HG03439 (cell line): ENCODE data around the gene ADCYAP1.
"Not testable (repeated sequence)": the region's sequence is repeated elsewhere in the genome, so short reads cannot be mapped to it uniquely, and the experiment has no call there.

Experiments
- ATAC-seq: cut with Tn5 transposase; IDR thresholded peaks from one replicate; pipeline ENCODE4 v1.9.1; 2021; ENCODE audit warnings: mild to moderate bottlenecking, moderate library complexity; ENCODE audit not compliant: unreplicated experiment

Gene ADCYAP1

DNA sequence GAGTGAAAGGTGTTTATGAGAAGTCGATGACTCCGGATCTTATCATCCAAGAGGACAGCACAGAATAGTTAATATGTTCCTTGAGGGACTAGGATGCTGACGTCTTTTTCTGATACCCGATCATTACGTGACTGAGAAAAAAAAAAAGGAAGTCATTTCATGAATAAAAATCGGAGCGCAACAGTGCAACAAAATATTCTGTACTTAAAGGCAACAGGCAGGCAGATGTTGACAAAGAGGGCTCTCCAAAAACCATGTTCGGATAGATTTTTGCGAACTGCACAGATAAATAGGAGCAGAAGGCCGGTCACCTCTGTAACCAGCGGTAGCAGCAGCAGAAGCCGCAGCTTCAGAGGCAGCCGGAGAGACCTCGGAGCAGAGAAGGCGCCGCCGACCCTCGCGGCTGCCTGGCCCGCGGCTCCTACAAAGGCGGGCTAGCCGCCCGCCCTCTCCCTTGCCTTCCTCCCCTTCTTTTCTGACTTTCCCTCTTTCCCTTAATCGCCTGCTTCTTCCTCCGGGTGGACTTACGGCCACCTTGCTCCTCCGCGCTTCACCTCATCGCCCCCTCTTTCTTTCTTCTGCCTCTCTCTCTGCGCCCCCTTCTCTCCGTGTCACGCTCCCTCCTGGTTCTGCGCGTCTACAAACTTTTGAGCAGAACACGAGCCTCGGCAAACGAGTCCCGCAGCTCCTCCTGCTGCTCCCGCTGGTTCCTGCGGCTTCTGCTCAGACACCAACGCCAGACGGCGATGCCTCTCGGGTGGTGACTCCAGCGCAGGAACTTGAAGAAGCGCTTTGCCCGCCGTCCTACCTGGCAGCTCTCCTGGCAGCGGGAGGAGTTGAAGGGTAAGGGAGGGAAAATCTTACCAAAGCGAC is at the start of gene ADCYAP1:
TSS of gene ADCYAP1 (plus strand) at position 654 of the 873 bp plus-strand sequence. CDS start 516 bp downstream, outside the sequence.
- ATAC-seq = no peak

DNA sequence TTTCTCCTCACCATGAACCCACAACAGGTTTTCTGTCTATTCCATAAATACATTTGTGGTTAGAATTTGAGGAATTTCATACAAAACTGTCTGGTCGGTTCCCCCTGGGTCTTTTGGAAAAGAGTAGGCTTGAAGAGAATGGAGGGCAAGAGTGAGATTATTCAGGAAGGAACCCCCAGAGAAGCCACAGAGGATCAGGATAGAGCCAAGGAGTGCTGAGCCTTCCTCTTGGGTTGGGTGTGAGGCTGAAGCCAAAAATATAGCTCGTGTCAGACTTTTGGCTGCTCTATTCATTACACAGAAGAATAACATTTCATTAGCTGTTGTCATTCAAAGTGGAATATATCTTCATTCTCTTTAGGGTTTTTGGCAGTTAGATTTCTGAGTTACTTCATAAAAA is 46.7 kb upstream of the ADCYAP1 start:
- no peak for ATAC-seq

DNA sequence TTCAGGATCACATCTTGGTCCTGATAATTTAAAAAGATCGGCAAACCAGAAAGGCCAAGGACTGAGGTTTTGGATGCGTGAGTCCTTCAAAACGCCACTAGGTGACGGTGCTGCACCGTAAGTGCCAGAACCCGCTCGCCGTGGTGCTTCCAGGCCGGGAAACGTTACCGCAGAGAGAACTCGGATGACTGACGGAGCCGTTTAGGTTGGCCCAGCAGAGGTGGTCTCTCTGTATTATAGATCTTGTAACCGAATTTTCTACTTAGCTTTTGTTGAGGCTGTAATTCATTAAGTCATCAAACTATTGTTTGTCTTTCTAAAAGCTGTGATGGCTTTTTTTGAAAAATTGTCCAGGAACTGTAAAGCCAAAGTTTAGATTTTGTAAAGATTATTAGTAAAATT is 39.8 kb upstream of the ADCYAP1 start:
- peak; percentile 80 for ATAC-seq

DNA sequence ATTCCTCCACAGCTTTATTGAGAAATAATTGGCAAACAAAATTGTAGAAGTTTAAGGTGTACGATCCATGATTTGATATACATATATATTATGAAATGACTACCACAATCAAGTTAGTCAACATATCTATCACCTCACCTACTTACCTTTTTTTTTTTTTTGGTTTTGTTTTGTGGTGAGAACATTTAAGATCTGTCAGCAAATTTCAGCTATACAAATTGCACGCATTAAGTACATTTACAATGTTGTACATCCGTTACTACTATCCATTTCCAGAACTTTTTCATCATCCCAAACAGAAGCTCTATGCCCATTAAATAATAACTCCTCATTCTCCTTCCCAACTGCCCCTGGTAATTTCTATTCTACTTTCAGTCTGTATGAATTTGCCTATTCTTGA is 37.4 kb upstream of the ADCYAP1 start:
- ATAC-seq = no peak

DNA sequence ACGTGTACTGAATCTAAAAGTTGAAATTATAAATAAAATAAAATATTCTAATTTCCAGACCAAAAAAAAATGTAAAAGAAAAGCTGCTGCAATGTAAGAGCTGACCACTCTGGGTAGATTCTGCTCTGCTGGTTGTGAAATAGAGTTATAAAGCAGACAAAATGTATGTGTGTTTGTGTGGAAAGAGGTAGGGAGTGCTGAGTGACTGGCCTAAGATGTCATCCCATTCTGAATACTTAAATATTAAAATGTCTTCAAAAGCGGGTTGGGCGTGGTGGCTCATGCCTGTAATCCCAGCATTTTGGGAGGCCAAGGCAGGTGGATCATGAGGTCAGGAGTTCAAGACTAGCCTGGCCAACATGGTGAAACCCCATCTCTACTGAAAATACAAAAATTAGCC is 31.2 kb upstream of the ADCYAP1 start:
- ATAC-seq = not testable (repeated sequence)

DNA sequence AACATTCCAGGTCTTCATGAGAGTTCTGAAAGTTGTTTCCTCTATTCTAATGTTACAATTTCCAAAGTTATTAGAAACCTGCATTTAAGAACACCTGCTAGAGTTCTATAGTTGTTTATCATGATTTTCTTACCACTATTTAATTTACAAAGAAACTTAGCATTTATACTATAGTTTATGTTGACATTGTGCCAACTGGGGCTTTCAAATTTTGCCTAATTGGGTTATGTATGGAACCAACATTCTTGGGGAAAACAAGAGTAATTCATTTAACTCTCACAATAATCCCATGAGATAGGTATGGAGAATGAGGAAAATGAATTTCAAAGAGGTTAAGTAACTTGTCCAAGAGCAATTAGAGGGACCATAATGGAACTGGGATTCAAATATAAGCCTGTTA is 28.8 kb upstream of the ADCYAP1 start:
- ATAC-seq = no peak

GRCh38 chr18:877238-877637 is 27.4 kb upstream of the ADCYAP1 start:
- no peak for ATAC-seq

DNA sequence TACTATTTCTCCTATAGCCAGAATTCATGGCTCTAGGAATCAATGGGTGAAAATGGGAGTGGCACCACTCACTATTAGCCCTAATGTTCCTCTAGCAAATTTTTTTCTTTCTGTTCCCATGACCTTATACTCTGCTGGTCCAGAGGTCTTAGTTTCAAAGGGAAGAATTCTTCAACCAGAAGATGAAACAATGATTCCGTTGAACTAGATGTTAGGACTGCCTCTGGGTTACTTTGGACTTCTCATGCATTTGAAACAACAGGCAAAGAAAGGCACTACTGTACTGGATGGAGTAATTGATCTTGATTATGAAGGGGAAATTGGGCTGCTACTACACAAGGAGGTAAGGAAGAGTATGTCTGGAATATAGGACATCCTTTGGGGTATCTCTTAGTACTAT is 18.6 kb upstream of the ADCYAP1 start:
- ATAC-seq = no peak

DNA sequence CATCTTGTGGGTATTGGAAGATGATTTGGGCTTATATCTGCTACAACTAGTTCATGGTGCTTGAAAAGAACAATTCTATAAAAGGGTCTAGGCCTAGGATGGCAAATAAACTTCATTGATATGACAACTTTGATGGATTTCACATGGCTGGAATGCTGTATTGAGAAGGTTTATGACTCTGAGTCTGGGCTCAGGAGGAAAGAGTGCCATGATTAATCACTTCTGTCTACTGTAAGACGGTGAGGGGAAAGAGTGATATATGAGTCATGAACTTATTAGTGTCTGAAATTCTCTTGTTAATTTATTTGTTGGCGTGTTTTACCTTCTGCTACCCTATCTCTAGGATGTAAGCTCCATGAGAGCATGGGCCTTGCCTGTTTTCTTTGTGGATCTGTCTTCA is 17.0 kb upstream of the ADCYAP1 start:
- ATAC-seq = no peak

- ATAC-seq = no peak
These were observed 12.4 kb upstream of the ADCYAP1 start for GRCh38 chr18:892316-892715.

DNA sequence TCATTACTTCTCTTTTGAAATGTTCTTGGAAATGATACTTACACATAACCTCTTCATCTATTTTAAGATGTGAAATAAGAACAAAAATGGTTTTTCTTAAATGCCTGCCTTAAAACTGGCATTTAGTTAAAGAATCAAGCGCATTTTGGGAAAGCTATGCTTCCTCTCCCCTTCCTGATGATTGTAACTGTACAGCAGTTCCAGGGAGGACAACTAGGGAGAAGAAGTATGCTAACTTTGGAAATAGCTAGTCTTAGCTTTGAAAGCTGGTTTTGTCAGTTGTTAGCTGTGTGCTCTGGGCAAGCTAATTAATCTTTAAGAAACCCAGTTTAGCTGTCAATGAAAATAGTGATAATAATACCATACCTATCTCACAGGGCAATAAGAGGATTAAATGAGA is 8.4 kb upstream of the ADCYAP1 start:
- ATAC-seq = no peak

DNA sequence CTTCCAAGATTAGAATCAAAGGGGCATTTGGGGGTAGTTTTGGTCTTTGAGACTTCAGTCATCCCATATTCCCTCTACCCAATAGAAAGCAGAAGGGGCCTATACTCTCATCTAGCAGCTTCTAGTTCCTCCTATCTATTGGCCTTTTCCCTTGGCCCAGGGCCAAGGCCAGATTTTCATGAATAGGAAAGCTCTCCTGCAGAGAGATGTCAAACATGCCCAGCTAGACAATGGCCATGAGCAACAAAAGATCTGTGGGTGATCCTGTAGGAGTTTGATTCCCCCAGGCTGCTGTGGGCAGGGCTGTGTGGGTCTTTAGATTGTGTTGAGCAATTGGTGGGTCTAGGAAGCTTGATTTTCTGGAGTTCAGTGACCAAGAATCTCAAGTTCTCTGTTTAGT is 2.9 kb upstream of the ADCYAP1 start:
- no peak for ATAC-seq

DNA sequence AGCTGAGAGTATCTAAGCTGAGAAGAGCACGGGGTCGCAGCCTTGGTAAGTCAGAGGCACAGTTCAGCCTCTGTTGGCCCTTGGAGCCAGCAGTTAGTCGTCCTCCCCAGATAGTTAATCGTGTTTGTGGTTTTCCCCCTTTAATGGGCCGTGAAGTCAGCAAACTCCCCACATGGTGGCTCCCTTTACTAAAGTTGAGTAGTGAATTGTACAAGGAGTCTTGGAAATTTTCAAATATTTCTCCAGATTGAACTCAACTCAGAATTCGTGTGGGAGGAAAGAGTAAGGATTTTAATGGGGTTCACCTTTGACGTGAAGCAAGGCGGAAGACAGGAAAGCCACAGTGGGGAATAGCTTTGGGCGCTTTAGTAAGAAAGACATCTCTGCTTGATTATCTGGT is 2.4 kb upstream of the ADCYAP1 start:
- ATAC-seq = no peak

DNA sequence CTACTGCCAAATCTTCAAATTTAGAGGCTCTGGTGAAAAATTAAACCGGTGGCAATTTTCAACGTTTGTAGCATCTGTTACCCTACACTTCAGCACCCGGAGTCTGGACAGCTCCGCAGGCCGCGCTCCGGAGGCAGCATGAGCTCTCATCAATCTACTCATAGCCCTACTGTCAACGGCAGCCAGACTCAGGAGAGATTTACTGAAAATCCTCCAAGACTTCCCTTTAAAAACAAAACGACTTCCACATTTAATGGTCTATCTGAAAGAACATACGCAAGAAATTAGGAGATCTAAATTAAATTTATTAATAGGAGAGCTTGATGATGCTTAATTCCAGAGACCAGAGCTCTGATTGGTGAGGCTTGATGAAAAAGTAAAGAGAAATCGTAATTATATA is 970 bp upstream of the ADCYAP1 start:
- ATAC-seq = no peak

DNA sequence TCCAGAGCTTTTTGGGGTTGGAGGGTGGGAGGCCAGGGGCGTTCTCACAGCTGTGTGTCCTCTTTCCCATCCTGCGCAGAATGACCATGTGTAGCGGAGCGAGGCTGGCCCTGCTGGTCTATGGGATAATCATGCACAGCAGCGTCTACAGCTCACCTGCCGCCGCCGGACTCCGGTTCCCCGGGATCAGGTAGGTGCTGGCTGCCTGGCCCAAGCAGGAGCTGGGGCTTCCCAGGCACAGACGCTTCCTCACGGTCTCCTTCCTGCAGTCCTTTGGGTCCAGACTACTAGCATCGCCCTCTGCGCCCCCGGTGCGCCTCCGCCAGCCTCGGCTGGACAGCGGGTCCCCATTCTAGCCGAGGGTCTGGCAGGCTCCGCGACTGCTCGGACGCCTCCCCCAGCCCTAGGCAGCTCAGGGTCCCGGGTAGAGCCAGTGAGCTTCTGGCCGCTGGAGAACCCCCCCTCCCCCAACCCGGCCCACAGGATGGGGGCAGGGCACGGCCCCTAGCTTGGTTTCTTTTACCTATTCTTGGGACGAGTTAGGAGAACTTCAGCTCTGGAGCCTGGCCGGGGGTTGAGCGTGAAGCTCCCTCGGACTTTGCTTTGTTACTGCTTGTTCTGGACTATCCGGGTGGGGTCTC is 756 bp downstream of the ADCYAP1 start:
- ATAC-seq = no peak

- no peak for ATAC-seq
These were observed 1.3 kb downstream of the ADCYAP1 start for GRCh38 chr18:905948-906415.

DNA sequence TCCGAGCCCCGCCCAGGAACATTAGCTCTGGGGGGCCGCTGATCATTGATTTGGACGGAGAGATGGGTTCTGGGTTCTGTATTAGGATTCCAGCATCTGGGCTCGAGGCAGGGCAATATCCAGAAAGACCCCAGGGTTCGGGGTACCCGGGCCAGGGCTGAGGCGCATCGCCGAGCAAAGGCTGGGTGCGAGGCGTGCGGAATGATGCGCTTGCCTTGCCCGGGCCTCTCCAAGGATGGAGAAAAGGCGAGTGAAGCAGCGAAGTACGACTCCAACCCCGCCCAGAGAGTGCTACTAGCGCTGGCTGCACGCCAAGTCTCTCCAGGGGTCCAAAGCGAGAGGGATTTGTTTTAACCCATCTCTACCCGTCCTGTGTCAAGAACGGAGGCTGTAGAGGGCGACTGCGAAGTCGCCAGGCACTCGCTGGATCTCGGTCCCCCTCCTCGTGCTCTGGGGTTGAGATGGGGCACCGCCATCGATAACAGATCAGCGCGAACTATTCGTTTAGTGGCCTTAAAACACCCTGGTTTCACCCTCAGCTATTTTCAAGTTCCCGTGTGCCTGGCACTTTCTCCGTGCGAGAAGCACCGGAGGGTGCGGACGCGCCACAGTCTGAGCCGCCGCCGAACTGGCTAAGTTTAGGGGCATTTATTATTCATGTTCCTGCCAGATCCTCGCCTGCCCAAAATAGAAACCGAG is 1.9 kb downstream of the ADCYAP1 start:
- no peak for ATAC-seq

GRCh38 chr18:907115-907884 is 2.6 kb downstream of the ADCYAP1 start:
- ATAC-seq = no peak

DNA sequence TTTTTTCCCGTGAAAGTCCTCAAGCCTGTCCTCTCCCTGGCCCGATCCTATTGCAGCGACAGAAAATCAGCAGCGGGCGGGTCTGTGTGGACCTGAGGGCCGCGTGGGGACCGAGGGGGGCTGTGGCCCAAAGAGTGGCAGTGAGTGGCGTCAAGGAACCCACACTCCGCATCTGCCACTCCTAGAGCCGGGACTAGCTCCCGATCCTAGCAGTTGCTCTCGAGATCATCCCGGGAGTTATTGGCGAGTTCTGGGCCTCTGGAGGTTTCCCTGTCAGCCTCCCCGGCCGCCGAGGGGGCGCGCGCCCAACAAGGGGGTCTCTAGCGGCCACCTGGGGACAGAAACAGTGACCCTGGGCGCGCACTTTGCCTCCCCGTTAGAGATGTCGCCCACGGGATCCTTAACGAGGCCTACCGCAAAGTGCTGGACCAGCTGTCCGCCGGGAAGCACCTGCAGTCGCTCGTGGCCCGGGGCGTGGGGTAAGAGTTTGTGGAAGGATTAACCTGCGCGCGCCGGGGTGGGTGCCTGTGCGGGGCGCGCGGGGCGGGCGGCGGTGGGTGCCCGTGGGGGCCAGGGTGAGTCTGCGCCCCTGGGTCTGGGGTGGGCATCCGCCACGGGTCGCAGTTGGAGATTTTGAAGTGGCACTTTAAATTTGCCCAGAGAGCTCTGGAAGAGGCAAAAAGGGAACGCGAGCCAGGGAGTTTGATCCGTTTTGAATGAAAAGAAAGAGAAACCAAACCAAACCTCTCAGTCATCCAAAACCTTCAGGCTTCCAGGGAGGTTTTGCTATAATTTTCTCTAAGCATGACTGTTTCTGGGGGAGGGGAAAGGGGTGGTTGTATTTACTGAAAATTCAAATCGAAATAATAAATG is 3.5 kb downstream of the ADCYAP1 start:
- ATAC-seq = no peak
